ENCODE data around the gene KIR3DL1.
"Not testable (repeated sequence)": the region's sequence is repeated elsewhere in the genome, so short reads cannot be mapped to it uniquely, and the experiment has no call there.

DNA sequence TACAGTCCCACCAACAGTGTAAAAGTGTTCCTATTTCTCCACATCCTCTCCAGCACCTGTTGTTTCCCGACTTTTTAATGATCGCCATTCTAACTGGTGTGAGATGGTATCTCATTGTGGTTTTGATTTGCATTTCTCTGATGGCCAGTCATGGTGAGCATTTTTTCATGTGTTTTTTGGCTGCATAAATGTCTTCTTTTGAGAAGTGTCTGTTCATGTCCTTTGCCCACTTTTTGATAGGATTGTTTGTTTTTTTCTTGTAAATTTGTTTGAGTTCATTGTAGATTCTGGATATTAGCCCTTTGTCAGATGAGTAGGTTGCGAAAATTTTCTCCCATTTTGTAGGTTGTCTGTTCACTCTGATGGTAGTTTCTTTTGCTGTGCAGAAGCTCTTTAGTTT is 47.2 kb downstream of the KIR3DL1 start:
- not testable (repeated sequence) for TF ChIP-seq POLR2A (IDR thresholded peaks at IDR 0.05; ENCODE audit: low read length); GATA1 (IDR thresholded peaks at IDR 0.05; ENCODE audit: low read depth, low read length)
